HG03025 (cell line): ENCODE measurements around the gene SDC1.
"Not testable (repeated sequence)": the region's sequence is repeated elsewhere in the genome, so short reads cannot be mapped to it uniquely, and the experiment has no call there.

Experiments
- ATAC-seq: cut with Tn5 transposase; IDR thresholded peaks from one replicate; pipeline ENCODE4 v1.9.1; 2021; ENCODE audit warnings: mild to moderate bottlenecking, moderate library complexity; ENCODE audit not compliant: unreplicated experiment, low FRiP score

Gene SDC1

GRCh38 chr2:20224716-20225293 is at the start of gene SDC1:
Gene SDC1, minus strand, starts transcription at chr2:20225130. Its CDS starts 263 bp downstream, at chr2:20224867.
- ATAC-seq, result peak; percentile 20

- no peak for ATAC-seq
Measured at GRCh38 chr2:20273042-20273441, 48.1 kb upstream of the SDC1 start.

- ATAC-seq, result not testable (repeated sequence)
Measured at GRCh38 chr2:20268317-20268716, 43.4 kb upstream of the SDC1 start.

- no peak for ATAC-seq
Measured at GRCh38 chr2:20267529-20267928, 42.6 kb upstream of the SDC1 start.

GRCh38 chr2:20264629-20265028 is 39.7 kb upstream of the SDC1 start:
- no peak for ATAC-seq

GRCh38 chr2:20257411-20257810 is 32.5 kb upstream of the SDC1 start:
- ATAC-seq, result no peak

GRCh38 chr2:20254731-20255130 is 29.8 kb upstream of the SDC1 start:
- ATAC-seq, result no peak

- no peak for ATAC-seq
Measured at GRCh38 chr2:20250436-20250835, 25.5 kb upstream of the SDC1 start.

GRCh38 chr2:20249170-20249569 is 24.2 kb upstream of the SDC1 start:
- ATAC-seq, result no peak

- no peak for ATAC-seq
Measured at GRCh38 chr2:20247084-20247483, 22.2 kb upstream of the SDC1 start.

- not testable (repeated sequence) for ATAC-seq
Measured at GRCh38 chr2:20243637-20244036, 18.7 kb upstream of the SDC1 start.

- ATAC-seq, result no peak
Measured at GRCh38 chr2:20242727-20243377, 17.9 kb upstream of the SDC1 start.

- no peak for ATAC-seq
Measured at GRCh38 chr2:20241973-20242726, 17.2 kb upstream of the SDC1 start.

GRCh38 chr2:20240291-20240690 is 15.4 kb upstream of the SDC1 start:
- not testable (repeated sequence) for ATAC-seq

- ATAC-seq, result no peak
Measured at GRCh38 chr2:20236496-20236895, 11.6 kb upstream of the SDC1 start.

- ATAC-seq, result no peak
Measured at GRCh38 chr2:20235655-20236305, 10.8 kb upstream of the SDC1 start.

- ATAC-seq, result not testable (repeated sequence)
Measured at GRCh38 chr2:20234597-20234996, 9.7 kb upstream of the SDC1 start.

- no peak for ATAC-seq
Measured at GRCh38 chr2:20232837-20233207, 7.9 kb upstream of the SDC1 start.

- no peak for ATAC-seq
Measured at GRCh38 chr2:20231598-20232026, 6.7 kb upstream of the SDC1 start.

GRCh38 chr2:20231159-20231558 is 6.2 kb upstream of the SDC1 start:
- no peak for ATAC-seq

GRCh38 chr2:20230114-20230425 is 5.1 kb upstream of the SDC1 start:
- ATAC-seq, result no peak
